HCT116 (cell line): ENCODE measurements around the gene ITPR2. TPM values are rescaled to one million over a fixed set of nuclear protein-coding genes. Genes with fewer than 3 reads are reported as not detected.

Experiments
- ATAC-seq: fragments of 200-7000 bp; cut with Tn5 transposase; 2 replicates; pipeline ENCODE4 v1.9.1; 2020; ENCODE audit warnings: mild to moderate bottlenecking, moderate library complexity
- BruUV-seq: library from RNA; stranded (reverse); fragments of 400-500 nt; replicated peaks from 2 replicates; lab custom pipeline; 2021; lab: Mats Ljungman, UMichigan
- CTCF ChIA-PET: fragments of 300-600 bp; sonication (Branson Sonifier 250); formaldehyde crosslinking; loops from one replicate; lab custom pipeline; 2021; ENCODE audit warnings: antibody characterized with exemption; lab: Charles Lee
- POLR2A ChIA-PET: fragments of 300-600, 350-600 bp; sonication (Branson Sonifier 250); formaldehyde crosslinking; loops from one replicate; lab custom pipeline; 2021; ENCODE audit warnings: antibody characterized with exemption; lab: Charles Lee
- RAD21 ChIA-PET, 2 experiments: fragments of 300-600 bp; sonication (Branson Sonifier 250); formaldehyde crosslinking; loops; one replicate each; lab custom pipeline; 2023; ENCODE audit warnings: low total read pairs in 2 of 2; ENCODE audit not compliant: uncharacterized antibody in 2 of 2, unreplicated experiment in 2 of 2, low non-redundant PET in 1 of 2; lab: Charles Lee
- DNase-seq: peaks from one replicate; pipeline ENCODE4 v3.0.0-alpha.2; 2010; ENCODE audit warnings: low read depth, low spot score
- H2AFZ ChIP-seq: fragments of 200-600 bp; shearing (Covaris generic), sonication (generic); 2 replicates; pipeline ENCODE4 v1.6.1; 2017; ENCODE audit warnings: low read depth, mixed run types, mixed read lengths, antibody characterized with exemption, low read length; ENCODE audit not compliant: poor library complexity, severe bottlenecking
- H3K27ac ChIP-seq: 2 replicates; pipeline ENCODE4 v1.5.1; 2012; ENCODE audit warnings: low read depth, low read length
- H3K27me3 ChIP-seq: fragments of 200-600 bp; sonication (generic); 2 replicates; pipeline ENCODE4 v1.6.1; 2016; ENCODE audit warnings: mixed run types, low read length, mixed read lengths; ENCODE audit not compliant: insufficient read depth
- H3K36me3 ChIP-seq, 2 experiments: fragments of 200-500 bp in 1 of 2; fragments of 200-600 bp in 1 of 2; sonication (Bioruptor generic) in 1 of 2; sonication (generic) in 1 of 2; 2 replicates each; pipeline versions ENCODE4 v1.5.1 to v1.6.1; 2014 to 2016; ENCODE audit warnings: low read length in 2 of 2, inconsistent platforms in 1 of 2, mixed read lengths in 1 of 2, mixed run types in 1 of 2; ENCODE audit not compliant: insufficient read depth in 2 of 2, control insufficient read depth in 1 of 2
- H3K4me1 ChIP-seq, 2 experiments: fragments of 200-600 bp in 1 of 2; sonication (generic) in 1 of 2; 2 replicates each; pipeline versions ENCODE4 v1.5.1 to v1.6.1; 2012 to 2017; ENCODE audit warnings: low read length in 2 of 2, inconsistent platforms in 1 of 2, mild to moderate bottlenecking in 1 of 2, mixed read lengths in 1 of 2, mixed run types in 1 of 2, moderate library complexity in 1 of 2; ENCODE audit not compliant: insufficient read depth in 2 of 2, control insufficient read depth in 1 of 2
- H3K4me2 ChIP-seq: fragments of 200-600 bp; sonication (generic); 2 replicates; pipeline ENCODE4 v1.6.1; 2017; ENCODE audit warnings: mixed run types, low read length, mixed read lengths
- H3K4me3 ChIP-seq, 2 experiments: fragments of 200-600 bp in 1 of 2; sonication (generic) in 1 of 2; replicated peaks in 1 of 2; 2 replicates each; pipeline ENCODE4 v1.5.1; 2011 to 2016; ENCODE audit warnings: low read length in 2 of 2, control low read depth in 1 of 2, low read depth in 1 of 2, mild to moderate bottlenecking in 1 of 2, mixed read lengths in 1 of 2, mixed run types in 1 of 2
- H3K79me2 ChIP-seq: fragments of 200-600 bp; sonication (generic); 2 replicates; pipeline ENCODE4 v1.6.1; 2017; ENCODE audit warnings: mild to moderate bottlenecking, mixed run types, low read length, moderate library complexity, mixed read lengths; ENCODE audit not compliant: insufficient read depth
- H3K9ac ChIP-seq: fragments of 200-600 bp; sonication (generic); 2 replicates; pipeline ENCODE4 v1.6.1; 2016; ENCODE audit warnings: low read length, mixed read lengths
- H3K9me2 ChIP-seq: fragments of 200-600 bp; sonication (generic), shearing (Covaris generic); 2 replicates; pipeline ENCODE4 v1.6.1; 2017; ENCODE audit warnings: mixed run types, mild to moderate bottlenecking, moderate library complexity; ENCODE audit not compliant: insufficient read depth
- H3K9me3 ChIP-seq, 2 experiments: fragments of 200-500 bp in 1 of 2; fragments of 200-600 bp in 1 of 2; sonication (Bioruptor generic) in 1 of 2; sonication (generic) in 1 of 2; 2 replicates each; pipeline ENCODE4 v1.6.1; 2014 to 2017; ENCODE audit warnings: low read length in 2 of 2, mixed read lengths in 2 of 2, inconsistent platforms in 1 of 2, low read depth in 1 of 2, mild to moderate bottlenecking in 1 of 2, mixed run types in 1 of 2, moderate library complexity in 1 of 2; ENCODE audit not compliant: control insufficient read depth in 1 of 2, insufficient read depth in 1 of 2
- H4K20me1 ChIP-seq: fragments of 200-600 bp; sonication (generic), shearing (Covaris generic); 2 replicates; pipeline ENCODE4 v1.6.1; 2017; ENCODE audit warnings: mixed run types, mild to moderate bottlenecking, moderate library complexity; ENCODE audit not compliant: insufficient read depth
- ATF3 ChIP-seq: IDR thresholded peaks from 2 replicates; pipeline ENCODE4 v1.6.1; 2012
- EGR1 ChIP-seq: IDR thresholded peaks from 2 replicates; pipeline ENCODE4 v1.6.1; 2012; ENCODE audit warnings: low read depth
- ELF1 ChIP-seq: IDR thresholded peaks from 2 replicates; pipeline ENCODE4 v1.6.1; 2012; ENCODE audit warnings: low read depth, borderline replicate concordance
- EZH2phosphoT487 ChIP-seq: fragments of 200-600 bp; IDR thresholded peaks from 2 replicates; pipeline ENCODE4 v1.6.1; 2018; ENCODE audit warnings: antibody characterized with exemption, borderline replicate concordance
- POLR2AphosphoS5 ChIP-seq: IDR thresholded peaks from 2 replicates; pipeline ENCODE4 v1.6.1; 2011; ENCODE audit warnings: mild to moderate bottlenecking, low read depth, low read length, moderate library complexity
- RAD21 ChIP-seq: IDR thresholded peaks from 2 replicates; pipeline ENCODE4 v1.6.1; 2012; ENCODE audit warnings: low read depth, mild to moderate bottlenecking
- SIN3A ChIP-seq: IDR thresholded peaks from 2 replicates; pipeline ENCODE4 v1.6.1; 2012; ENCODE audit warnings: low read depth
- SP1 ChIP-seq: IDR thresholded peaks from 2 replicates; pipeline ENCODE4 v1.6.1; 2012; ENCODE audit warnings: low read depth
- TCF7L2 ChIP-seq: IDR thresholded peaks from 2 replicates; pipeline ENCODE4 v1.7.0; 2011; ENCODE audit warnings: borderline replicate concordance, inconsistent platforms; ENCODE audit not compliant: insufficient read depth, insufficient read length; ENCODE audit errors: extremely low read depth
- YY1 ChIP-seq: IDR thresholded peaks from 2 replicates; pipeline ENCODE4 v1.6.1; 2011; ENCODE audit warnings: low read length, low read depth, moderate library complexity, mild to moderate bottlenecking; ENCODE audit not compliant: insufficient replicate concordance; ENCODE audit errors: extremely low read depth
- ZFX ChIP-seq: fragments of 450-650 bp; IDR thresholded peaks from 2 replicates; pipeline ENCODE4 v1.6.1; 2017
- ZNF274 ChIP-seq: fragments of 200-500 bp; sonication (Bioruptor generic); IDR thresholded peaks from 2 replicates; pipeline ENCODE4 v1.6.1; 2014; ENCODE audit warnings: mild to moderate bottlenecking, low read depth, low read length, inconsistent platforms
- intact Hi-C: fragments of 100-400 bp; cut with micrococcal nuclease; formaldehyde crosslinking; loops from 2 replicates; pipeline ENCODE4 v1.10.0; 2022
- total RNA-seq: library from RNA; stranded (reverse); gene quantifications from one replicate; pipeline ENCODE4 v1.2.1, GENCODE V29; 2021; ENCODE audit not compliant: unreplicated experiment
- TF ChIP-seq, protein P1 (sequence below): IDR thresholded peaks from 2 replicates; pipeline ENCODE4 v1.6.1; 2011; ENCODE audit warnings: mild to moderate bottlenecking, low read length, moderate library complexity; ENCODE audit not compliant: insufficient replicate concordance; ENCODE audit errors: extremely low read depth

ITPR2 gene
- total RNA-seq, 1 experiment from 2014 or later = 6.5 TPM

- Histone ChIP-seq H3K4me2 (no peak overlapping the region), H3K9me2 (no peaks in the 10 kb centered on the region), H2AFZ (no peak overlapping the region), H3K36me3 (no peaks in the 10 kb centered on the region), H3K9ac (no peak overlapping the region), H3K27me3 (no peaks in the 10 kb centered on the region), H3K4me1 (peaks cover 0 to 5% of the 10 kb centered on the region in 2 experiments; a peak in 1 of 4 replicates), H4K20me1 (no peaks in the 10 kb centered on the region), H3K4me3 (no peak overlapping the region), H3K79me2 (no peaks in the 10 kb centered on the region), H3K27ac (no peak overlapping the region), H3K9me3 (peaks cover 0 to 5% of the 10 kb centered on the region in 2 experiments; a peak in 1 of 4 replicates)
- POLR2A ChIA-PET = no interaction called here
- CTCF ChIA-PET = no interaction called here
- intact Hi-C loops = no loop called here
- BruUV-seq = no TSS peak
- TF ChIP-seq SP1 (no peak), ZNF274 (no peak), POLR2AphosphoS5 (no peak), RAD21 (no peak), EZH2phosphoT487 (no peak), SIN3A (no peak), YY1 (no peak), ZFX (no peak), EGR1 (no peak), ELF1 (no peak), ATF3 (no peak), TCF7L2 (no peak)
- TF ChIP-seq, protein P1, sequence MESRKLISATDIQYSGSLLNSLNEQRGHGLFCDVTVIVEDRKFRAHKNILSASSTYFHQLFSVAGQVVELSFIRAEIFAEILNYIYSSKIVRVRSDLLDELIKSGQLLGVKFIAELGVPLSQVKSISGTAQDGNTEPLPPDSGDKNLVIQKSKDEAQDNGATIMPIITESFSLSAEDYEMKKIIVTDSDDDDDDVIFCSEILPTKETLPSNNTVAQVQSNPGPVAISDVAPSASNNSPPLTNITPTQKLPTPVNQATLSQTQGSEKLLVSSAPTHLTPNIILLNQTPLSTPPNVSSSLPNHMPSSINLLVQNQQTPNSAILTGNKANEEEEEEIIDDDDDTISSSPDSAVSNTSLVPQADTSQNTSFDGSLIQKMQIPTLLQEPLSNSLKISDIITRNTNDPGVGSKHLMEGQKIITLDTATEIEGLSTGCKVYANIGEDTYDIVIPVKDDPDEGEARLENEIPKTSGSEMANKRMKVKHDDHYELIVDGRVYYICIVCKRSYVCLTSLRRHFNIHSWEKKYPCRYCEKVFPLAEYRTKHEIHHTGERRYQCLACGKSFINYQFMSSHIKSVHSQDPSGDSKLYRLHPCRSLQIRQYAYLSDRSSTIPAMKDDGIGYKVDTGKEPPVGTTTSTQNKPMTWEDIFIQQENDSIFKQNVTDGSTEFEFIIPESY = no peak
- ATAC-seq (no peak), DNase-seq (no peak)
- RAD21 ChIA-PET = no interaction called here
Measured at GRCh38 chr12:26740348-26740747, 92.6 kb downstream of the ITPR2 start.
